GM21528 (cell line): Measurements from ENCODE around the gene PNPLA1.

ENCODE experiments used
- ATAC-seq: cut with Tn5 transposase; IDR thresholded peaks from one replicate; pipeline ENCODE4 v1.9.1; 2021; ENCODE audit warnings: mild to moderate bottlenecking, moderate library complexity; ENCODE audit not compliant: unreplicated experiment, low FRiP score

PNPLA1 gene

DNA sequence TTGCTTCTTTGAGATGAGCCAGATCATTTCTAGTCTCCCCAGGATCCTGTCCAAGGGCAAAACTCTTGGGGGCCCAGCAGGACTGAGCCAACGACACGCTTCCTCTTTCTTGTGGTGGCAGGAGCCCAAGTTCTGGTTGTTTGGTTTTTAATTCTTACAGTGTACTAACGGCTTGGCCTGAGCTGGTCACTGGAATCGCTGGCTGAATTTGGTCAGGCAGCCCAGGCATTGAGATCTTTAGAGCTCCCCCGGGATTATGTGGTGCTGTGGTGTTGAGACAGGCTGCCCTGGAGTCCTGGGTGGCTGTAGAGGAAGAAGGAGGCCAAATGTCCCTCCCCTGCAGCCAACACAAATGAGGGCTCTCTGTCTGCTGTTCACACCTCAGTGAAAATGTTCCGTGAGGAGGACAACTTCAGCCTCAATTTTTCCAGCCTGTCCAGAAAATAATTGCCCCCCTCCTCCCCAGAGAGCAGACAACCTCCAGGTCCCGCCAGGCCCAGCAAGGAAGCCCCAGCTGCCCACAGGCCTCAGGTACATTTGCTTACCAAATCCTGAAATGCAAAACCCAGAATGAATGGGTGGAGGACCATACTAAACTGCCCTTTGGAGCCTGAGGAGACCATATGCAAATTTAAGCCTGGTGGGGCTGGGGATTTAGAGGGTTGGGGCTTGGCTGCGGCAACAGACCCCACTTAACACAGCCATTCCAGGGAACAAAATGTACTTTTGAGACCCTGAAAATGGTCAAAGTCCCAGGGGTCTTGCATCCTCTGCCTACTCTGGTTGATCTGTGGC, 43.2 kb downstream of the PNPLA1 start:
- no peak for ATAC-seq

- no peak for ATAC-seq
Measured at GRCh38 chr6:36313649-36313936, 43.7 kb downstream of the PNPLA1 start.

GRCh38 chr6:36314221-36315014, 44.6 kb downstream of the PNPLA1 start:
- ATAC-seq: no peak

- ATAC-seq: no peak
Measured at GRCh38 chr6:36315921-36316320, 46.1 kb downstream of the PNPLA1 start.

- ATAC-seq: no peak
Measured at GRCh38 chr6:36317623-36318022, 47.8 kb downstream of the PNPLA1 start.

GRCh38 chr6:36318690-36319435, 49.0 kb downstream of the PNPLA1 start:
- no peak for ATAC-seq

GRCh38 chr6:36319436-36319762, 49.5 kb downstream of the PNPLA1 start:
- no peak for ATAC-seq

GRCh38 chr6:36319821-36320220, 50.0 kb downstream of the PNPLA1 start:
- ATAC-seq: no peak

- no peak for ATAC-seq
Measured at GRCh38 chr6:36320475-36320874, 50.6 kb downstream of the PNPLA1 start.

GRCh38 chr6:36322591-36322990, 52.7 kb downstream of the PNPLA1 start:
- ATAC-seq: no peak

DNA sequence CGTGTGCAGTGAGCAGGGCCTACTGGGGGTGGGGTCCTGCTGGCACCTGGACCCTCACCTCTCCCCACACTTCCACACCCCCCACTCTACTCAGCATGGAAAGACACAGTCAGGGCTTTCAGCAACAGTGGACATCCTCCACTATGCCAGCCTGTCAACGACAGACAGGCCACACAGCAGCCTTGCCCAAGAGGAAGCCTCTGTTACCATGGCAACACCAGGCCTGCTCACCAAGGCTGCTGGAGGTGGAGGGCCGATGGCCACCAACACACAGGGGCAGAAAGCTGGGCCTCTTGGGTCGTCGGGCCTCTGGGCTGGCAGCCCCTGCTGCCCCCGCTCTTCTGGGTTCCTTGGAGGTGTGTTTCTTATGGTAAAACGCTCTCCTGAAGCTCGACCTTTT, 53.2 kb downstream of the PNPLA1 start:
- ATAC-seq: no peak

DNA sequence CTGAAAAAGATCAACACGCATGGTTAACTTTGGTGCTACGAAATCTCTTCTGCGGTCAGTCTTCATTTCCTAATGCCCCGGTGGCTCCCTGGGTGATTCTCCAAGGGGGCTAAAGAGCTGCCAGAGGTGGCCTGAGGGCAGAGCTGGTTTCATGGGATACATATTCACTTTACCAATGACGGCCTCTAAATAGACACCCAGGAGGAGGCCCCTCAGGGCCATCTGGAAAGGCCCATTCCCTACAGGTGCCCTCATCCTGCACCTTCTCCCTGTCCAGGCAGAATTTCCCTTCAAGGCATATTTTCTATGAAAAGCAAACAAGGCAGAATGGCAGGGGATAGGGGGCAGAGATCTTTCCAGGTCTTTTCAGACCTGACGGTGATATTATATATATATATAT, 54.3 kb downstream of the PNPLA1 start:
- no peak for ATAC-seq

GRCh38 chr6:36324715-36325114, 54.9 kb downstream of the PNPLA1 start:
- ATAC-seq: no peak

- no peak for ATAC-seq
Measured at GRCh38 chr6:36326356-36326995, 56.6 kb downstream of the PNPLA1 start.

GRCh38 chr6:36327226-36327918, 57.5 kb downstream of the PNPLA1 start:
- ATAC-seq: no peak

- ATAC-seq: no peak
Measured at GRCh38 chr6:36327919-36328236, 58.0 kb downstream of the PNPLA1 start.

DNA sequence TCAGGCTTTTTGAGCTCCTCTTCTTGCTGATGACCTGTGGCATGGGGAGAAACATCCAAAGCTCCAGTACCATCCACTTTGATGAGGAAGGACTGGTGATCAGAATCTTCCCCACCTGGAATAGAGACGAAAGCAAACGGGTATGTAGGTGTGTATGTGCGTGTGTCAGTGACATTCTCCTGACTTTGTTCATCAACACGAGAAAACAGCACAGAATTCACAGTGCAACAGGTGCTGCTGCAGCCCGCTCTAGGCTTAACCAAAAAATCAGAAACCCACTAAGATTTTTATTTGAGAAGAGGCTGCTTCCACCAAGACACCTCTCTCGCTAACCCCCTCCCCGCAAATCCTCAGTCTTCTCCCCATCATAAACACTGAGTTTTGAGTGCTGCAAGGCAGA, 58.7 kb downstream of the PNPLA1 start:
- no peak for ATAC-seq

GRCh38 chr6:36329798-36330291, 60.0 kb downstream of the PNPLA1 start:
- ATAC-seq: no peak

DNA sequence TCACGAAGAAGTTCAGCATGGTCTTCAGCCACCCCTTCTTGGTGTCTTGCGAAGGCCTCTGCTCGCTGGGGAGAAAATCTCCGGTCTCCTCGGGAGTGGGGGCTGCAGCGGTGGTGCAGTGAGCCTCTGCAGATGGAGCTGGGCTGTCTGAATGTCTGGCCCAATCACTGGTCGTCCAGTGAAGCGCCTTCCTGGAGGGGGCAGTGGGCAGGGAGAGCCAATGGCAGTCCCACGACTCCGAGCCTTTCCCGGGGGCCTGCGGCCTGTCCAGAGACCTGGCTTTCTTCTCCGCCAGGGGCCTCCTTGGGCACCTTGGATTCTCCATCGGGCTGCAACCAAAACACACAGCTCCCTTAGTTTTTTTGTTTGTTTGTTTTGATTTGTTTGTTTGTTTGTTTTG, 60.5 kb downstream of the PNPLA1 start:
- ATAC-seq: no peak

GRCh38 chr6:36331381-36331780, 61.5 kb downstream of the PNPLA1 start:
- no peak for ATAC-seq
